HepG2 (cell line): ENCODE data around the gene SLC44A5. TPM values are rescaled to one million over a fixed set of nuclear protein-coding genes. Genes with fewer than 3 reads are reported as not detected.

Experiments used
- ATAC-seq: fragments of 200-7000 bp; cut with Tn5 transposase; 3 replicates; pipeline ENCODE4 v1.9.1; 2020; ENCODE audit warnings: mild to moderate bottlenecking, moderate library complexity
- BruUV-seq: library from RNA; stranded (reverse); fragments of 400-500 nt; replicated peaks from 2 replicates; lab custom pipeline; 2021; lab: Mats Ljungman, UMichigan
- CTCF ChIA-PET: fragments of 300-600 bp; formaldehyde crosslinking; extraction: SDS; loops from one replicate; lab custom pipeline; 2021; ENCODE audit warnings: low total read pairs, inconsistent platforms, low intra/inter-chr PET ratio; lab: Yijun Ruan, JAX
- POLR2A ChIA-PET: fragments of 350-600 bp; sonication (Branson Sonifier 250); formaldehyde crosslinking; loops from one replicate; lab custom pipeline; 2020; ENCODE audit warnings: antibody characterized with exemption, inconsistent platforms; lab: Yijun Ruan, JAX
- DNase-seq: peaks from one replicate; pipeline ENCODE4 v3.0.0-alpha.2; 2015; ENCODE audit warnings: low spot score
- FAIRE-seq: peaks from 3 replicates; lab custom pipeline; 2011; peaks lifted over from hg19 to GRCh38; lab: Jason Lieb, UNC
- H2AFZ ChIP-seq: one replicate; pipeline ENCODE4 v1.6.1; 2011; ENCODE audit warnings: low read length, inconsistent platforms
- H3K27ac ChIP-seq: fragments of 300-600 bp; 3 replicates; pipeline ENCODE4 v1.8.0; 2011; ENCODE audit warnings: mixed run types, mild to moderate bottlenecking, mixed read lengths, low read length, inconsistent platforms; ENCODE audit not compliant: insufficient read depth; ENCODE audit errors: extremely low read length
- H3K27me3 ChIP-seq, 2 experiments: fragments of 200-600 bp in 1 of 2; 2 replicates in 1 of 2; 3 replicates in 1 of 2; pipeline versions ENCODE4 v1.6.0 to v1.8.0; 2011; ENCODE audit warnings: low read length in 2 of 2, mild to moderate bottlenecking in 2 of 2, moderate library complexity in 2 of 2, inconsistent platforms in 1 of 2; ENCODE audit not compliant: insufficient read depth in 2 of 2, control insufficient read depth in 1 of 2
- H3K36me3 ChIP-seq, 2 experiments: fragments of 200-600 bp in 1 of 2; replicated peaks in 1 of 2; 2 replicates in 1 of 2; 3 replicates in 1 of 2; pipeline versions ENCODE4 v1.5.1 to v1.8.0; 2011; ENCODE audit warnings: low read length in 2 of 2, inconsistent platforms in 1 of 2; ENCODE audit not compliant: insufficient read depth in 2 of 2, control insufficient read depth in 1 of 2
- H3K4me1 ChIP-seq: 2 replicates; pipeline ENCODE4 v1.5.1; 2012; ENCODE audit warnings: low read length, inconsistent platforms; ENCODE audit not compliant: insufficient read depth
- H3K4me2 ChIP-seq: 2 replicates; pipeline ENCODE4 v1.6.0; 2011; ENCODE audit warnings: low read depth, low read length, inconsistent platforms
- H3K4me3 ChIP-seq, 3 experiments: fragments of 200-600 bp in 1 of 3; sonication (generic), shearing (Covaris generic) in 1 of 3; replicated peaks in 1 of 3; 2 replicates each; pipeline ENCODE4 v1.5.1; 2011 to 2016; ENCODE audit warnings: low read length in 3 of 3, inconsistent platforms in 2 of 3, low read depth in 2 of 3, mild to moderate bottlenecking in 2 of 3, control low read depth in 1 of 3, mixed read lengths in 1 of 3; ENCODE audit not compliant: insufficient read depth in 1 of 3
- H3K79me2 ChIP-seq: one replicate; pipeline ENCODE4 v1.6.1; 2011; ENCODE audit warnings: low read length, inconsistent platforms; ENCODE audit not compliant: insufficient read depth
- H3K9ac ChIP-seq: 2 replicates; pipeline ENCODE4 v1.6.0; 2011; ENCODE audit warnings: mild to moderate bottlenecking, low read depth, low read length, inconsistent platforms; ENCODE audit not compliant: insufficient read depth
- H3K9me3 ChIP-seq: 2 replicates; pipeline ENCODE4 v1.5.1; 2012; ENCODE audit warnings: mild to moderate bottlenecking, low read length
- H4K20me1 ChIP-seq: 2 replicates; pipeline ENCODE4 v1.6.0; 2011; ENCODE audit warnings: inconsistent platforms, mild to moderate bottlenecking, low read length, moderate library complexity; ENCODE audit not compliant: insufficient read depth
- BCL6 ChIP-seq: IDR thresholded peaks from 2 replicates; pipeline ENCODE4 v1.6.1; 2016; ENCODE audit warnings: missing genetic modification reagents, missing compliant biosample characterization
- DDIT3 ChIP-seq: sonication (generic); formaldehyde crosslinking; IDR thresholded peaks from 2 replicates; pipeline ENCODE4 v1.4.0; 2020; ENCODE audit warnings: mild to moderate bottlenecking, missing genetic modification reagents
- DNMT1 ChIP-seq: sonication (generic); formaldehyde crosslinking; IDR thresholded peaks from 2 replicates; pipeline ENCODE4 v1.5.1; 2020; ENCODE audit warnings: mild to moderate bottlenecking, missing genetic modification reagents
- ELF1 ChIP-seq: sonication (generic); formaldehyde crosslinking; IDR thresholded peaks from 2 replicates; pipeline ENCODE4 v1.4.0; 2020; ENCODE audit warnings: missing genetic modification reagents
- FOXJ3 ChIP-seq: sonication (generic); formaldehyde crosslinking; IDR thresholded peaks from 2 replicates; pipeline ENCODE4 v1.4.0; 2020; ENCODE audit warnings: missing genetic modification reagents, mild to moderate bottlenecking, borderline replicate concordance
- KDM2A ChIP-seq: sonication (generic); formaldehyde crosslinking; IDR thresholded peaks from 2 replicates; pipeline ENCODE4 v1.4.0; 2020; ENCODE audit warnings: low read depth, missing genetic modification reagents, borderline replicate concordance
- KLF9 ChIP-seq: IDR thresholded peaks from 2 replicates; pipeline ENCODE4 v1.6.1; 2016; ENCODE audit warnings: low read depth
- KMT2A ChIP-seq: sonication (generic); formaldehyde crosslinking; IDR thresholded peaks from 2 replicates; pipeline ENCODE4 v1.4.0; 2020; ENCODE audit warnings: missing genetic modification reagents
- MYPOP ChIP-seq: sonication (generic); formaldehyde crosslinking; IDR thresholded peaks from 2 replicates; pipeline ENCODE4 v1.8.1; 2023; ENCODE audit warnings: mild to moderate bottlenecking, moderate library complexity, missing genetic modification reagents
- NR2F2 ChIP-seq: IDR thresholded peaks from 2 replicates; pipeline ENCODE4 v1.6.1; 2012; ENCODE audit warnings: low read depth, inconsistent platforms, borderline replicate concordance
- NRL ChIP-seq: sonication (generic); formaldehyde crosslinking; IDR thresholded peaks from 2 replicates; pipeline ENCODE4 v1.5.0; 2020; ENCODE audit warnings: missing genetic modification reagents, mild to moderate bottlenecking, moderate library complexity, borderline replicate concordance
- THAP8 ChIP-seq: sonication (generic); formaldehyde crosslinking; IDR thresholded peaks from 2 replicates; pipeline ENCODE4 v1.5.1; 2020; ENCODE audit warnings: missing genetic modification reagents, mild to moderate bottlenecking, borderline replicate concordance
- YEATS4 ChIP-seq: sonication (generic); formaldehyde crosslinking; IDR thresholded peaks from 2 replicates; pipeline ENCODE4 v1.4.0; 2020; ENCODE audit warnings: missing genetic modification reagents, borderline replicate concordance
- ZBTB34 ChIP-seq: sonication (generic); formaldehyde crosslinking; IDR thresholded peaks from 2 replicates; pipeline ENCODE4 v1.8.0; 2022; ENCODE audit warnings: mild to moderate bottlenecking, missing genetic modification reagents
- ZBTB7A ChIP-seq: sonication (generic); formaldehyde crosslinking; IDR thresholded peaks from 2 replicates; pipeline ENCODE4 v1.8.0; 2022; ENCODE audit warnings: mild to moderate bottlenecking, missing genetic modification reagents
- ZFYVE20 ChIP-seq: sonication (generic); formaldehyde crosslinking; IDR thresholded peaks from 2 replicates; pipeline ENCODE4 v1.8.0; 2023; ENCODE audit warnings: low read depth, mild to moderate bottlenecking, moderate library complexity, missing genetic modification reagents, borderline replicate concordance
- ZNF121 ChIP-seq: sonication (generic); formaldehyde crosslinking; IDR thresholded peaks from 2 replicates; pipeline ENCODE4 v1.5.0; 2020; ENCODE audit warnings: mild to moderate bottlenecking, missing genetic modification reagents
- ZNF737 ChIP-seq: sonication (generic); formaldehyde crosslinking; IDR thresholded peaks from 2 replicates; pipeline ENCODE4 v1.5.0; 2020; ENCODE audit warnings: missing genetic modification reagents, mild to moderate bottlenecking, borderline replicate concordance
- WGBS: methylation state at CpG from one replicate; pipeline ENCODE4 v1.1.6; 2017; ENCODE audit warnings: low lambda C conversion rate; 5-methylcytosine and 5-hydroxymethylcytosine counted together
- in situ Hi-C: cut with HindIII; loops from 2 replicates; pipeline ENCODE4 v1.10.0; 2017; ENCODE audit warnings: low pct_unique_long_range_greater_than_20kb; ENCODE audit not compliant: extremely low pct_ligation_motif_present
- intact Hi-C: fragments of 100-400 bp; cut with micrococcal nuclease; formaldehyde crosslinking; loops from one replicate; pipeline ENCODE4 v1.10.0; 2022; ENCODE audit not compliant: unreplicated experiment
- polyA plus RNA-seq, 8 experiments: library from polyadenylated mRNA; depleted of rRNA in 3 of 8; stranded (reverse) in 7 of 8; unstranded in 1 of 8; fragments of >200 nt; fragmentation: Illumina TruSeq in 4 of 8; extraction: Trizol in 4 of 8; gene quantifications; 2 replicates each; pipeline versions ENCODE4 v1.2.1 to v1.2.3, GENCODE V29; 2011 to 2016; ENCODE audit warnings: low read depth in 4 of 8, missing spikeins in 1 of 8, mixed read lengths in 1 of 8; ENCODE audit not compliant: insufficient read depth in 1 of 8
- total RNA-seq, 5 experiments: library from RNA; depleted of rRNA; stranded (reverse); fragments of >200 nt; fragmentation: Illumina TruSeq; extraction: Trizol; gene quantifications; 2 replicates each; pipeline ENCODE4 v1.2.3, GENCODE V29; 2016; ENCODE audit warnings: low read depth in 1 of 5

Gene SLC44A5
- total and polyA plus RNA-seq, 2 of the 13 experiments (the other 11 are each of a cell fraction or from before 2014, with no cell fraction given) = 8.0 to 16.0 TPM

GRCh38 chr1:75421371-75421770 lies 189.5 kb downstream of the SLC44A5 start:
- Histone ChIP-seq H3K4me1 (no peaks in the 10 kb centered on the region), H4K20me1 (no peaks in the 10 kb centered on the region), H3K27me3 (no peaks in the 10 kb centered on the region), H2AFZ (no peak overlapping the region), H3K9ac (no peak overlapping the region), H3K4me2 (no peak overlapping the region), H3K36me3 (no peaks in the 10 kb centered on the region), H3K79me2 (no peaks in the 10 kb centered on the region), H3K9me3 (peaks cover 2% of the 10 kb centered on the region), H3K27ac (no peak overlapping the region), H3K4me3 (no peak overlapping the region)
- ATAC-seq = no peak
- intact Hi-C loops (no loop called here), in situ Hi-C loops (no loop called here)
- BruUV-seq = no TSS peak
- no peak for FAIRE-seq
- 48% methylated on average over 1 of the region's 1 CpG for WGBS
- DNase-seq = no peak
- POLR2A ChIA-PET = no interaction called here
- TF ChIP-seq ZBTB34 (CRISPR knock-in tag) (no peak), MYPOP (no peak), NR2F2 (no peak), KLF9 (CRISPR knock-in tag) (no peak), DNMT1 (CRISPR knock-in tag) (no peak), DDIT3 (CRISPR knock-in tag) (no peak), ZFYVE20 (CRISPR knock-in tag) (no peak), NRL (CRISPR knock-in tag) (no peak), ELF1 (CRISPR knock-in tag) (no peak), YEATS4 (CRISPR knock-in tag) (no peak), ZBTB7A (CRISPR knock-in tag) (no peak), KMT2A (CRISPR knock-in tag) (no peak), BCL6 (no peak), ZNF737 (CRISPR knock-in tag) (no peak), FOXJ3 (CRISPR knock-in tag) (no peak), THAP8 (CRISPR knock-in tag) (no peak), KDM2A (CRISPR knock-in tag) (no peak), ZNF121 (no peak)
- CTCF ChIA-PET = no interaction called here
